GM10248 (cell line): Measurements from ENCODE around the gene UTS2R.

Experiments
- CTCF ChIA-PET: fragments of 300-600 bp; sonication (Branson Sonifier 250); formaldehyde crosslinking; extraction: SDS; loops from one replicate; lab custom pipeline; 2021; ENCODE audit warnings: antibody characterized with exemption; lab: Yijun Ruan, JAX
- POLR2A ChIA-PET: fragments of 350-650 bp; sonication (Branson Sonifier 250); formaldehyde crosslinking; extraction: SDS; loops from one replicate; lab custom pipeline; 2020; ENCODE audit warnings: antibody characterized with exemption; lab: Yijun Ruan, JAX
- DNase-seq: peaks from one replicate; pipeline ENCODE4 v3.0.0; 2012; ENCODE audit errors: extremely low spot score
- CTCF ChIP-seq: IDR thresholded peaks from 2 replicates; pipeline ENCODE4 v1.5.1; 2012; ENCODE audit warnings: mild to moderate bottlenecking, low read depth; ENCODE audit errors: extremely low read depth, missing control alignments, control extremely low read depth

The UTS2R gene

GRCh38 chr17:82386881-82387704 lies 15.5 kb downstream of the UTS2R start:
- POLR2A ChIA-PET, result no interaction called here
- no peak for DNase-seq
- CTCF ChIA-PET, result no interaction called here
- no peak for TF ChIP-seq CTCF

- CTCF ChIA-PET, result interaction anchor here (1.1 kb wide), 1 partner anchor 22 kb away, joined by 3 read pairs; no protein-coding TSS in a partner anchor
Measured at GRCh38 chr17:82387705-82388106, 16.1 kb downstream of the UTS2R start.

DNA sequence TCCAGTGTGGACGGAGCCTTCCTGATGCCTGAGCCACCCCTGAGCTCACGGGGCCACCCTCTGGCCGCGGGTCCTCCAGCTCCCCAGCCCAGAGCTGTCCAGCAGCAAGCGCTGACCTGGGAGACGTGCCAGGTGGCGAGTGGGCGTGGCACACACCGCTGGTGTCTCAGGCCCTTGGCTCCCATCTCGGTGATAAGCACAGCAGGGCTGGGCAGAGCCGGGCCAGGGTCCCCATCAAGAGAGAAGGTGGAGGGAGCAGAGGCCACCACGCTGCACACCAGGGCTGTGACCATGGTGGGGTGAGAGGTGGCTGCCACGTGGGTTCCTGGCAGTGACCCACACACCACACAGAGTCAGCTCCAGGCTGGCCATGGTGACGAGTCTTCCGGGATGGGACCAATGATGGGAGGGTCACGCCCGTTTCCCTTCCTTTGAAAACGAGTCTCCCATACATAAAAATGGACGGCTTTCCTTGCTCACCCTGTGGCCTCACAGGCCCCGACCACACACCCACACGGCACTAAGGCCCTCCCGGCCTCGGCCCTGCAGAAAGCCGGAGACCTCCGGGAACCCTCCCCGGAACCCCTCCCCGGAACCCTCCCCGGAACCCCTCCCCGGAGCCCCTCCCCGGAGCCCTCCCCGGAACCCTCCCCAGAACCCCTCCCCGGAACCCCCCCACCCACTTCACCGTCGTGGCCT lies 16.8 kb downstream of the UTS2R start:
- DNase-seq, result no peak
- ChIA-PET CTCF (interaction anchor here (1.1 kb wide), 1 partner anchor 21 kb away, joined by 3 read pairs; no protein-coding TSS in a partner anchor), POLR2A (no interaction called here)
- no peak for TF ChIP-seq CTCF

More at GRCh38 chr17:82387705-82388106, 16.1 kb downstream of the UTS2R start:
- POLR2A ChIA-PET, result no interaction called here
- DNase-seq, result no peak
- TF ChIP-seq CTCF, result no peak

GRCh38 chr17:82388922-82389283 lies 17.3 kb downstream of the UTS2R start:
- ChIA-PET POLR2A (no interaction called here), CTCF (no interaction called here)
- TF ChIP-seq CTCF, result no peak
- DNase-seq, result no peak

DNA sequence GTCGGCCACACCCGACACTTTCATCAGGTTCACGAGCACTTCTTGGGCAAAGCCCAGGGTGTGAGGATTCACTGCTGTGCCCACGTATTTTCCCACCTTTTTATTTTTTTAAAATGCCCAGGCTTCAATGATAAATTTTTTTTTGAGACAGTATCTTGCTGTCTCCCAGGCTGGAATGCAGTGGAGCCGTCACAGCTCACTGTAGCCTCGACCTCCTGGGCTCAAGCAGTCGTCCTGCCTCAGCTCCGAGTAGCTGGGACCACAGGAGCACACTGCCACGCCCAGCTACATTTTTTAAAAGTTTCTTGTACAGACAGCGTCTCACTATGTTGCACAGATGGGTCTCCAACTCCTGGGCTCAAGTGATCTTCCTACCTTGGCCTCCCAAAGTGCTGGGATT lies 17.8 kb downstream of the UTS2R start:
- no peak for TF ChIP-seq CTCF
- CTCF ChIA-PET, result no interaction called here
- no peak for DNase-seq
- POLR2A ChIA-PET, result no interaction called here

GRCh38 chr17:82390015-82390859 lies 18.7 kb downstream of the UTS2R start:
- ChIA-PET CTCF (interaction anchor here (0.9 kb wide), 1 partner anchor 17 kb away, joined by 3 read pairs; no protein-coding TSS in a partner anchor), POLR2A (no interaction called here)
- no peak for DNase-seq
- TF ChIP-seq CTCF, result no peak
